CD4-positive, alpha-beta T cell treated with Interleukin-12 subunit alpha and Interleukin-12 subunit beta, for 1 hour (primary cell): ENCODE measurements around the gene SLC7A14.

Experiments used
- DNase-seq: peaks from one replicate; pipeline ENCODE4 v3.0.0-alpha.2; 2020

The SLC7A14 gene

GRCh38 chr3:170465955-170466354, 119.9 kb downstream of the SLC7A14 start:
- no peak for DNase-seq

GRCh38 chr3:170463011-170463410, 122.9 kb downstream of the SLC7A14 start:
- no peak for DNase-seq

GRCh38 chr3:170458285-170458684, 127.6 kb downstream of the SLC7A14 start:
- DNase-seq = no peak

GRCh38 chr3:170454509-170454908, 131.4 kb downstream of the SLC7A14 start:
- DNase-seq = no peak

GRCh38 chr3:170450039-170450438, 135.8 kb downstream of the SLC7A14 start:
- no peak for DNase-seq

GRCh38 chr3:170448584-170448983, 137.3 kb downstream of the SLC7A14 start:
- no peak for DNase-seq

GRCh38 chr3:170443457-170443856, 142.4 kb downstream of the SLC7A14 start:
- DNase-seq = no peak

- DNase-seq = no peak
These were observed 142.9 kb downstream of the SLC7A14 start for GRCh38 chr3:170442947-170443346.

- DNase-seq = no peak
These were observed 144.5 kb downstream of the SLC7A14 start for GRCh38 chr3:170441412-170441811.

- DNase-seq = no peak
These were observed 145.5 kb downstream of the SLC7A14 start for GRCh38 chr3:170440344-170440743.

GRCh38 chr3:170438836-170439235, 147.0 kb downstream of the SLC7A14 start:
- DNase-seq = no peak

- no peak for DNase-seq
These were observed 148.0 kb downstream of the SLC7A14 start for GRCh38 chr3:170437696-170438407.

- no peak for DNase-seq
These were observed 148.7 kb downstream of the SLC7A14 start for GRCh38 chr3:170437176-170437575.

- DNase-seq = no peak
These were observed 149.2 kb downstream of the SLC7A14 start for GRCh38 chr3:170436697-170437096.

GRCh38 chr3:170432416-170432815, 153.5 kb downstream of the SLC7A14 start:
- no peak for DNase-seq

- no peak for DNase-seq
These were observed 154.8 kb downstream of the SLC7A14 start for GRCh38 chr3:170431054-170431453.

- no peak for DNase-seq
These were observed 156.8 kb downstream of the SLC7A14 start for GRCh38 chr3:170429050-170429449.

GRCh38 chr3:170428095-170428494, 157.8 kb downstream of the SLC7A14 start:
- no peak for DNase-seq

GRCh38 chr3:170426240-170426797, 159.6 kb downstream of the SLC7A14 start:
- DNase-seq = no peak

GRCh38 chr3:170425491-170426239, 160.2 kb downstream of the SLC7A14 start:
- no peak for DNase-seq

GRCh38 chr3:170424879-170425278, 161.0 kb downstream of the SLC7A14 start:
- DNase-seq = no peak

- DNase-seq = no peak
These were observed 162.8 kb downstream of the SLC7A14 start for GRCh38 chr3:170423001-170423615.

- DNase-seq = no peak
These were observed 164.1 kb downstream of the SLC7A14 start for GRCh38 chr3:170421758-170422157.
